Mammary epithelial cell (primary cell): ENCODE results near the gene ADPRH.

Source experiments
- CTCF ChIP-seq, 2 donors: IDR thresholded peaks in 1 of 2; conservative IDR thresholded peaks in 1 of 2; 2 replicates each; pipeline ENCODE4 v1.5.1; 2011 to 2012; ENCODE audit warnings: inconsistent platforms in 2 of 2, low read length in 2 of 2, mild to moderate bottlenecking in 2 of 2, control low read depth in 1 of 2, low read depth in 1 of 2; ENCODE audit not compliant: insufficient read depth in 1 of 2; ENCODE audit errors: extremely low read depth in 1 of 2
- EZH2 ChIP-seq: IDR thresholded peaks from 2 replicates; pipeline ENCODE4 v1.6.1; 2012; ENCODE audit warnings: low read length, inconsistent platforms, borderline replicate concordance

- no peak for TF ChIP-seq CTCF (conservative IDR thresholded peaks at IDR 0.05 in 1 of 2, IDR thresholded peaks at IDR 0.05 in 1 of 2; ENCODE audit: extremely low read depth in 1 of 2, insufficient read depth in 1 of 2, low read depth in 1 of 2, low read length in 2 of 2)
- TF ChIP-seq EZH2: no peak
These were observed 53.5 kb downstream of the ADPRH start for GRCh38 chr3:119632829-119633228.
